K562 (cell line): ENCODE measurements around the gene PLG. TPM values are rescaled to one million over a fixed set of nuclear protein-coding genes. Genes with fewer than 3 reads are reported as not detected.

ENCODE experiments used
- BMI1 ChIP-seq: fragments of 150-350 bp; IDR thresholded peaks from 2 replicates; pipeline ENCODE4 v1.6.1; 2014; ENCODE audit warnings: low read length
- CXXC5 ChIP-seq: fragments of 250-450 bp; sonication (Bioruptor Pico); IDR thresholded peaks from 2 replicates; pipeline ENCODE4 v1.8.0; 2022; ENCODE audit warnings: inconsistent platforms, mild to moderate bottlenecking, moderate library complexity
- ETV5 ChIP-seq: sonication (generic); formaldehyde crosslinking; IDR thresholded peaks from 2 replicates; pipeline ENCODE4 v1.4.0; 2020; ENCODE audit warnings: low read depth, mild to moderate bottlenecking, missing genetic modification reagents
- HMG20A ChIP-seq: fragments of 450-650 bp; formaldehyde crosslinking; conservative IDR thresholded peaks from 2 replicates; pipeline ENCODE4 v1.4.0; 2020; ENCODE audit warnings: mild to moderate bottlenecking, mixed read lengths
- MLLT1 ChIP-seq, 2 experiments: fragments of 450-650 bp; IDR thresholded peaks; 2 replicates each; pipeline ENCODE4 v1.6.1; 2016
- NFRKB ChIP-seq: fragments of 450-650 bp; IDR thresholded peaks from 2 replicates; pipeline ENCODE4 v1.6.1; 2016; ENCODE audit warnings: low read depth
- RAD21 ChIP-seq, 2 experiments: fragments of 250-450 bp in 1 of 2; fragments of 450-650 bp in 1 of 2; sonication (Bioruptor Pico) in 1 of 2; formaldehyde crosslinking in 1 of 2; IDR thresholded peaks in 1 of 2; conservative IDR thresholded peaks in 1 of 2; 2 replicates each; pipeline versions ENCODE4 v1.4.0 to v1.8.0; 2020 to 2022; ENCODE audit warnings: mild to moderate bottlenecking in 2 of 2, moderate library complexity in 1 of 2
- RB1 ChIP-seq: fragments of 450-650 bp; IDR thresholded peaks from 2 replicates; pipeline ENCODE4 v1.6.1; 2017; ENCODE audit warnings: low read depth, mild to moderate bottlenecking
- RERE ChIP-seq: sonication (generic); formaldehyde crosslinking; IDR thresholded peaks from 2 replicates; pipeline ENCODE4 v1.8.0; 2023; ENCODE audit warnings: missing genetic modification reagents, mild to moderate bottlenecking, borderline replicate concordance
- SIN3A ChIP-seq, 2 experiments: fragments of 150-350 bp in 1 of 2; IDR thresholded peaks; 2 replicates each; pipeline ENCODE4 v1.6.1; 2011 to 2016; ENCODE audit warnings: borderline replicate concordance in 2 of 2, low read depth in 2 of 2, low read length in 2 of 2, mild to moderate bottlenecking in 2 of 2, moderate library complexity in 2 of 2; ENCODE audit not compliant: control insufficient read depth in 1 of 2
- SIRT6 ChIP-seq: IDR thresholded peaks from one replicate; pipeline ENCODE4 v1.6.1; 2012; ENCODE audit warnings: low read depth, mild to moderate bottlenecking, control low read depth, inconsistent platforms, low read length, moderate library complexity
- SIX5 ChIP-seq, 2 experiments: IDR thresholded peaks; 2 replicates each; pipeline ENCODE4 v1.6.1; 2011; ENCODE audit warnings: low read length in 2 of 2, borderline replicate concordance in 1 of 2, low read depth in 1 of 2, mild to moderate bottlenecking in 1 of 2, moderate library complexity in 1 of 2; ENCODE audit not compliant: insufficient read depth in 1 of 2
- SMC3 ChIP-seq: conservative IDR thresholded peaks from 2 replicates; pipeline ENCODE4 v1.6.1; 2011; ENCODE audit warnings: low read depth, low read length, improper control_type of control experiment; ENCODE audit not compliant: insufficient read depth
- SPI1 ChIP-seq: IDR thresholded peaks from 2 replicates; pipeline ENCODE4 v1.6.1; 2011; ENCODE audit warnings: low read depth, low read length, control low read depth, borderline replicate concordance
- TFAP4 ChIP-seq: sonication (generic); formaldehyde crosslinking; IDR thresholded peaks from 2 replicates; pipeline ENCODE4 v1.8.0; 2022; ENCODE audit warnings: missing genetic modification reagents, mild to moderate bottlenecking, moderate library complexity, borderline replicate concordance
- YY1 ChIP-seq, 3 experiments: IDR thresholded peaks; 2 replicates each; pipeline ENCODE4 v1.6.1; 2011; ENCODE audit warnings: low read length in 2 of 3, mild to moderate bottlenecking in 2 of 3, moderate library complexity in 2 of 3, borderline replicate concordance in 1 of 3, control low read depth in 1 of 3, low read depth in 1 of 3; ENCODE audit not compliant: insufficient read depth in 3 of 3, insufficient replicate concordance in 2 of 3, control insufficient read depth in 1 of 3, insufficient read length in 1 of 3; ENCODE audit errors: extremely low read depth in 1 of 3
- ZC3H8 ChIP-seq: fragments of 450-650 bp; IDR thresholded peaks from 2 replicates; pipeline ENCODE4 v1.6.1; 2017
- ZNF23 ChIP-seq: fragments of 250-450 bp; sonication (Bioruptor Pico); IDR thresholded peaks from 2 replicates; pipeline ENCODE4 v1.4.0; 2020; ENCODE audit warnings: mild to moderate bottlenecking
- ZNF354B ChIP-seq: fragments of 250-450 bp; sonication (Bioruptor Pico); IDR thresholded peaks from 2 replicates; pipeline ENCODE4 v1.4.0; 2020
- polyA plus RNA-seq, 8 experiments: library from polyadenylated mRNA; depleted of rRNA in 4 of 8; stranded (reverse) in 5 of 8; unstranded in 3 of 8; fragments of >200 nt; fragmentation: Nextera tagmentation in 2 of 8; fragmentation: Illumina TruSeq in 1 of 8; extraction: Ambion mirVana in 2 of 8; extraction: Trizol in 1 of 8; gene quantifications; 2 replicates each; pipeline versions ENCODE4 v1.2.1 to v1.2.3, GENCODE V29; 2011 to 2014; ENCODE audit warnings: inconsistent platforms in 1 of 8, missing spikeins in 1 of 8
- total RNA-seq, 7 experiments: library from RNA; depleted of rRNA in 6 of 7; stranded (reverse); fragments of >200 nt in 6 of 7; fragmentation: Illumina TruSeq in 2 of 7; extraction: Trizol in 2 of 7; gene quantifications; 2 replicates each; pipeline versions ENCODE4 v1.2.1 to v1.2.3, GENCODE V29; 2011 to 2021; ENCODE audit warnings: low replicate concordance in 1 of 7
- TF ChIP-seq, protein P1 (sequence below): sonication (generic); formaldehyde crosslinking; IDR thresholded peaks from 2 replicates; pipeline ENCODE4 v1.5.0; 2020; ENCODE audit warnings: missing genetic modification reagents

Gene PLG
- total and polyA plus RNA-seq, 9 of the 15 experiments (the other 6 are each of a cell fraction or from before 2014, with no cell fraction given), result 0.64 TPM; not detected in 8

DNA sequence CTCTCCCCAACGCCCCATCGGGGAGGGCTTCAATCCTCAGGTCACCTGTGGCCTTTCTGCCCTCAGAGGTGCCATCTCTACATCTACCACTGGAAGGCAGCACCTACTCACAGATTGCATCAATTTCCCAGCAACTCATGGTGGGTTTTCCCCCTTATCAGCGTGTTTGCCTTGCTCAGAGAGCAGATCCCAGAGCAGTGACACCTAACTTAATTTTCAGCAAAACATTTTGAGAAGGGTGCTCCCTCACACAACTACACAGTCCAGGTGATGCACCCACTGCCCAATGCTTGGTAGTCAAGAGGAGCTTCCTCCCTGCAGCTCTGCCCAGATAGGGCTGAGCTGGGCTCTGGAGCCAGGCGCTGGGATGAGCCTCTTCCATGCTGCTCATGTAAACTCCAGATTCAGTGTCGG lies 48.2 kb downstream of the PLG start (continued):
- TF ChIP-seq ZNF23 (CRISPR knock-in tag) (no peak), SMC3 (peak; percentile 87), RB1 (peak; percentile 51; the same call in 1 of the 2 replicates), ZC3H8 (no peak), SIN3A (IDR thresholded peaks at IDR 0.05; ENCODE audit: borderline replicate concordance in 2 of 2, control insufficient read depth in 1 of 2, low read depth in 2 of 2, low read length in 2 of 2) (no peak), ETV5 (CRISPR knock-in tag) (no peak), SPI1 (no peak), TFAP4 (CRISPR knock-in tag) (no peak), HMG20A (no peak), MLLT1 (IDR thresholded peaks at IDR 0.05) (no peak), YY1 (IDR thresholded peaks at IDR 0.05; ENCODE audit: borderline replicate concordance in 1 of 3, control insufficient read depth in 1 of 3, extremely low read depth in 1 of 3, insufficient read depth in 3 of 3, insufficient read length in 1 of 3, insufficient replicate concordance in 2 of 3, low read depth in 1 of 3, low read length in 2 of 3) (no peak), RERE (CRISPR knock-in tag) (no peak), SIX5 (IDR thresholded peaks at IDR 0.05; ENCODE audit: borderline replicate concordance in 1 of 2, insufficient read depth in 1 of 2, low read depth in 1 of 2, low read length in 2 of 2) (no peak), SIRT6 (no peak), ZNF354B (CRISPR knock-in tag) (no peak), BMI1 (no peak), RAD21 (CRISPR knock-in tag; conservative IDR thresholded peaks at IDR 0.05 in 1 of 2, IDR thresholded peaks at IDR 0.05 in 1 of 2) (peak; percentile 69 to 82), CXXC5 (CRISPR knock-in tag) (no peak), NFRKB (no peak)
- TF ChIP-seq, protein P1, sequence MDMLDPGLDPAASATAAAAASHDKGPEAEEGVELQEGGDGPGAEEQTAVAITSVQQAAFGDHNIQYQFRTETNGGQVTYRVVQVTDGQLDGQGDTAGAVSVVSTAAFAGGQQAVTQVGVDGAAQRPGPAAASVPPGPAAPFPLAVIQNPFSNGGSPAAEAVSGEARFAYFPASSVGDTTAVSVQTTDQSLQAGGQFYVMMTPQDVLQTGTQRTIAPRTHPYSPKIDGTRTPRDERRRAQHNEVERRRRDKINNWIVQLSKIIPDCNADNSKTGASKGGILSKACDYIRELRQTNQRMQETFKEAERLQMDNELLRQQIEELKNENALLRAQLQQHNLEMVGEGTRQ, result no peak
